NCI-H82 treated with DMSO at 0.1 percent for 48 hours (cell line): ENCODE data around the gene RHOG.
A peak's percentile ranks its signal among the peaks of the same experiment; 100 is the strongest.
"Not testable (repeated sequence)": the region's sequence is repeated elsewhere in the genome, so short reads cannot be mapped to it uniquely, and the experiment has no call there.

Source experiments
- DNase-seq: peaks from one replicate; lab custom pipeline; 2025; ENCODE audit not compliant: unreplicated experiment; lab: John Stamatoyannopoulos, UW

The RHOG gene

GRCh38 chr11:3810446-3810845 lies 30.3 kb downstream of the RHOG start:
- no peak for DNase-seq

DNA sequence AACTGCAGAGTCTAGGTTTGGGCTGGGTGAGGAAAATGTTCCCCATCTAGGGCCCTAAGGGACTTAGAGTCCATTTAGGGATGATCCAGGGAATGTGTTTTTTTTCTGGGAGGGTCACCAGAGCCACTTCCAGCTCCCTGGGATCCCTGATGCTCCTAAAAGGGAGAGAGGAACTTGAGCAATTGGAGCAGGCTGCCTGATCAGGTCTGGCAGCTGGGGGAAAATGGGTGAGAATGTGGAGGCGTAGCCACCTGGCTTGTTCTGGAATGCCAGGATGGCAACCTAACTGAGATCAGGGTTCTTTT lies 31.2 kb downstream of the RHOG start:
- no peak for DNase-seq

DNA sequence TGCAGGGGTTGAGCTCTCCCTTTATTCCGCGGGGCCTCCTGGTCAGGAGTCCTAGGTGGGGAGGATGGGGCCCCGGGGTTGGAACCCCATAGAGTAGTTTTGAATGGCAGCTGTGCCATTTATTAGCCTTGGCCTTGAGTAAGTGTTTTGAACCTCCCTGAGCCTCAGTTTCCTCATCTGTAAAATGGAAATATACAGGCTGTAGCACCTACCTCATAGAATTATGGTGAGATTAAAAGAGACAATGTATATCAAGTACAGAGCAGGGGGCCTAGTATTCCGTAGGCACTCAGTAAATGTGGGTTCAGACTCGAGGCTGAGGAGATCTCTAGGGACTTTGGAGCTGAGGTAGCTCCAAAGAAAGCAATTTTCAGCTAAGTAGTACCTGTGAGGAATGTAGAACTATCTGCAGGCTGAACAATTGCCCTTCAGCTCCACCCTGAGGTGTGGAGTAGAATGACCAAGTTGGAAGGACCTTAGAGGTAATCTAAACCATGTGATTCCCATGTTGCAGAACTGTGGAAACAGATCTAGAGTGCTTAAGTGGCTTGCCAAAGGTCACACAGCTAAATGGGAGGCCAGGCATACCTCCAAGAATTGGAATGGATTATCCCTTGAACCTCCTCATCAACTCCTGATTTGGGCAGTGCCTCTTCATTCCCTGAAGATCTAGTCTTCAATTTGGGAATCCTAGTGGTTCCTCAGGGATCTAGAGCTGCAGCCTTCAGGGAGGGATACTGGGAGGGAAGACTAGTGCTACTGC lies 31.7 kb downstream of the RHOG start:
- peak; percentile 12 for DNase-seq

DNA sequence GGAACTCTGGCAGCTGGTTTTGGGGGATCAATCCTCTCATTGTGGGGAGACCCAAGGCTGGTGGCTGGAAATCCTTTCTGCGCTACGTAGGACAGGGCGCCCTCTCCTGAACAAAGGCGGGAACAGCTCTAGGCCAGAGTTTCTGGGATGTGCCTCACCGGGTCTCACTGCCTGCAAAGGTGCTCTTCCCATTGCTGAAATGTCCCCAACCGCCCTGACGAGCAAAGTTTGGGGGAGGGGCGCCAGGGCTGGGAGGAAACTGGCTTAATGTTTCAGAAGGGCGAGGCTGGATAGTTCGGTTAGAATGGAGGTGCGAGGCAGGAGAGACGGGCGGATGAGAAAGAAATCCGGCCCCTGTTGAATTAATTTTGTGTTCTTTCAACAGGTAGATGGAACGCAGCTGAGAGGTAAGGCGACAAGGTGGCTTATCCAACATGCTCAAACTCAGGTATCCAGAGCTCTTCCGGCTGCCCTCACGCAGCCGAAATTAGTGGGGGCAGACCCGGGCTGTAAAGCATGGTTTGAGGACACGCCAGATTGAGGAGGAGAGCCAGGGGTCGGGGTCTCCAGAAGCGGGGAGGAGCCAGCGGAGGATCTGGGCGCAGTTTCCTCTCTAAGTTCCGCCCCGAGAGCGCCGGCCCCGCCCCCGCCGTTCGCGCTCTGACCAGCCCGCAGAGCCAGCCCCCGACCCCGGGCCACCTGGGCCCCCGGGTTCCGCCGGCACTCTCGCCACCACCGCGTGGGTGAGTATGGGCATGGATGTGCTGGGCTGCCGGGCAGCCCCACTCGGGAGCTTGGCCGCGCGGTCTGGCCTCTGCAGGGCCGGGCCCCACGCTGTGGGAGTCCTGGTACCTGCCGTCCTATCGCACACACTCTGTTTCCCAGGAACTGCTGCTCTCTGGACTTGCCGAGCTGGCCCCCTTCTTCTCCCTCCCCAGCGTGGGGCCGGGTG lies 32.6 kb downstream of the RHOG start, which contains the start of gene PGAP2:
TSS of gene PGAP2 (plus strand) at position 652 of the 952 bp plus-strand sequence. CDS start 2,700 bp downstream, outside the sequence.
- peak; percentile 43 for DNase-seq

GRCh38 chr11:3803726-3804495 lies 36.8 kb downstream of the RHOG start:
- no peak for DNase-seq

GRCh38 chr11:3802011-3802790 lies 38.6 kb downstream of the RHOG start:
- no peak for DNase-seq

DNA sequence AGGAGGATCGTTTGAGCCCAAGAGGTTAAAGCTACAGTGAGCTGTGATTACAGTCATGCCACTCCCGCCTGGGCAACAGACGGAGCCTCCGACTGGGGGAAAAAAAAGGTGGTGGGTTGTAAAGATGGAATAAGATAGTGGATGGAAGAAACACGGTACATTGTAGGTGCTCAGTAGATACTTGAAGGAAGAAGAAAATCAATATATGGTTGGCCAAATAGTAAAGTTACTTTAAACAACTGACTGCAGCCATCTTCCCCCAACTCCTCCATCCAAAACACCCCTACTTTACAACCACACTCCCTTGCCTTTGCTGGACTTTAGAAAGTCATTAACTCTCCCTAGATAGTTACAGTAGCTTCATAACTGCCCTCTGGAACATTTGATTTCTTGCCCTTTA lies 40.9 kb downstream of the RHOG start:
- no peak for DNase-seq

DNA sequence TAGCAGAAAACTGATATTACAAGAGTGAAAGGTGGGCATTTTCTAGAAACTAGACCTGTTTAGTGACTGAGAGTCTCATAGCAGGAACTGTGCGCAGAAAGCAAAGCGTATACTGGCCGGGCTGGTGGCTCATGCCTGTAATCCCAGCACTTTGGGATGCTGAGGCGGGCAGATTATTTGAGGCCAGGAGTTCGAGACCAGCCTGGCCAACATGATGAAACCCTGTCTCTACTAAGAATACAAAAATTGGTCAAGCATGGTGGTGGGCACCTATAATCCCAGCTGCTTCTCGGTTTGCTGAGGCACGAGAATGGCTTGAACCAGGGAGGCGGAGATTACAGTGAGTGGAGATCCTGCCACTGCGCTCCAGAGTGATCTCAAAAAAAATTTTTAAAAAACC lies 41.6 kb downstream of the RHOG start:
- DNase-seq: no peak

DNA sequence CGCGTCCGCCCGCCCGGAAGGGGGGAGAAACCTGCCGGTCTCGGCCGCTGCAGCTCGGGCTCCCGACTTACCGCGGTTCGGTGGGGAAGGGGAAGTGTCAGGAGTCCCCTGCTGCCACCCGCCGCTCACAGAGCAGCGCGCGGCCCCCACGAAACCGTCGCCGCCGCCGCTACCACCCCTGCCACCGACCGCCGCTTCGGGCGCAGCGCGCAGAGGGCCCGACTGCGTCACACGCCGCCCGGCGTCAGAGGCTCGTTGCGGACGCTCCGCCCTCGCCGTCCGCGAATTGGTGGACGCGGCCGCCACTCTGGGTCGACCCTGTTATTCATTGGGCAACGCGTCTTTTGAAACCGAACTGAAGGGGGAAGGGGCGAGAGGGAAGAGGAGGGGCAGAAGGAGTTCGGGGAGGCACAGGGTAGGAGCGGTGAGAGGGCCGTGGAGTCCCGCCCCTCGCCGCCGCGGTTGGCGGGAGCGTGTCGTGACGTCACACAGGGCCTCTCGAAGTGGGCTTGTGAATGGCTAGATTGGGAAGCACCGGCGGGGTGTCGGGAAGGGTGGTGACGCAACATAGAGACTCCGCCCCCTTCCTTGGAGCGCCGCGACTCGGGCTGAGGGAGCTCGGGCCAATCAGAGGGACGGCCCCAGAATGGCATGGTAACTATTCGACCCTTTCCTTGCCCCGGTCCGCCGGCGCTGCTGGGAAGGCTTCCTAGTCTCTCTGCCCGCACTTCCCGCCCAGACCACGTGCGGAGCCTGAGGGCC lies 43.2 kb downstream of the RHOG start, which contains the start of gene NUP98:
TSS of gene NUP98 (minus strand) at position 226 of the 762 bp plus-strand sequence. CDS start 15,437 bp downstream, outside the sequence.
- peak; percentile 95 for DNase-seq

GRCh38 chr11:3796801-3797328 lies 43.9 kb downstream of the RHOG start:
- DNase-seq: no peak

GRCh38 chr11:3796346-3796745 lies 44.4 kb downstream of the RHOG start:
- DNase-seq: no peak

DNA sequence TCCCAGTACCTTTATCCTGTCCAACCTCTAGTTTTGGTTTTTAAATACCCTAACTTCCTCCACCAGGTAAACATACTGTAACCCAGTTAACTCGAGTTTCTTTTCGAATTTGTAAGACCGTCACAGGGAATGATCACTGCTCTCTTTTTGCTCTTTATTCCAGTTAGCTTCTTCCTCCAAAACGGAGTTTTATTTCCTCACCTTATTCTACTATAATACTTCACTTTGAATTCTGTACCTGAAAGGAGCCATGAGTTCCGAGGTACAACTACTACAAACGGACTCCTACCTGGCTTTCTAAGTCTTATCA lies 44.8 kb downstream of the RHOG start:
- DNase-seq: no peak

DNA sequence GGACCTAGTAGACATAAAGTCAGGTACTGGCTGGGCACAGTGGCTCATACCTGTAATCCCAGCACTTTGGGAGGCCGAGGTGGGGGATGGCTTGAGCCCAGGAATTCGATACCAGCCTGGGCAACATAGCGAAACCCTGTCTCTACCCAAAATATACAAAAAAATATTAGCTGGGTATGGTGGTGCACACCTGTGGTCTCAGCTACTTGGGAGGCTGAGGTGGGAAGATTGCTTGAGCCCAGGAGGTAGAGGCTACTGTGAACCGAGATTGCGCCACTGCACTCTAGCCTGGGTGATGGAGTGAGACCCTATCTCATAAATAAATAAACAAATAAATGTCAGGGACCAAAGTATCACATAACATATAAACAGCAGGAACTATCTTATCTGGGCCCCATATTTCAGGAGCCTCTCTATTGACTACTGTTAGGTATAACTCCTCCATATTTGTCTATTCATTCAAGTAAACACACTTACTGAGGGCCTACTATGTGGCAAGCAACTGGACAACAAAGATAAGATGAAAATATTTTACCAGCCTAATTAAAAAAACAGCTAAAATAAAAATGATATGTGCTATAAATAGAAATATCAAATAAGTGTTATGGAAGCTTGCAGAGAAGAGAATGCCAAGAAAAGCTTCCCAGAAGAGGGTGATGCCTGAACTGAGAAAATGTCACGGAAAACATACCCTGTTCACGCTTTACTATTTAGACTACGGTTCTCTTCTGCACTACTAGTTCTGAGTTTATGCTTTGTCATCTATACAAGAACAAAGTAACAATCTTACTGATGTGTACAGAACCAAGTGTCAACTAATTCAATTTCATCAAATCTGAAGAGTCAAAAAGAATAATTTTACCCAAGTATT lies 45.4 kb downstream of the RHOG start:
- no peak for DNase-seq

DNA sequence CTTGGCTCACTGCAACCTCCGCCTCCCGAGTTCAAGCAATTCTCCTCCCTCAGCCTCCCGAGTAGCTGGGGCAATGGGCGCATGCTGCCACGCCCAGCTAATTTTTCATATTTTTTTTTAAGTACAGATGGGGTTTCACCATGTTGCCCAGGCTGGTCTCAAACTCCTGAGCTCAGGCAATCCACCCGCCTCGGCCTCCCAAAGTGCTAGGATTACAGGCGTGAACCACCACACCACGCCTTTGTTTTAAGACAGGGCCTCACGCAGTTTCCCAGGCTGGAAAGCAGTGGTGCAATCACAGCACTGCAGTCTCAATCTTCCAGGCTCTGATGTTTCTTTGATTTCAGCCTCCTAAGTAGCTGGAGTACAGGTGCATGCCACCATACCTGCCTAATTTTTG lies 46.4 kb downstream of the RHOG start:
- DNase-seq: not testable (repeated sequence)

- DNase-seq: no peak
Measured at GRCh38 chr11:3786781-3787428, 53.9 kb downstream of the RHOG start.

GRCh38 chr11:3783611-3784010 lies 57.1 kb downstream of the RHOG start:
- no peak for DNase-seq

- no peak for DNase-seq
Measured at GRCh38 chr11:3782963-3783362, 57.8 kb downstream of the RHOG start.

GRCh38 chr11:3781423-3781822 lies 59.3 kb downstream of the RHOG start:
- no peak for DNase-seq
